Fibroblast of skin of left biceps (primary cell): ENCODE results near the gene LGR5.

Experiments
- DNase-seq, 2 experiments: peaks; one replicate each; pipeline ENCODE4 v3.0.0-alpha.2; 2013; ENCODE audit warnings: low read depth in 2 of 2

Gene LGR5

GRCh38 chr12:71436696-71437095 lies 2.9 kb upstream of the LGR5 start:
- no peak for DNase-seq

- DNase-seq, result no peak
Measured at GRCh38 chr12:71438670-71439361, 782 bp upstream of the LGR5 start.

DNA sequence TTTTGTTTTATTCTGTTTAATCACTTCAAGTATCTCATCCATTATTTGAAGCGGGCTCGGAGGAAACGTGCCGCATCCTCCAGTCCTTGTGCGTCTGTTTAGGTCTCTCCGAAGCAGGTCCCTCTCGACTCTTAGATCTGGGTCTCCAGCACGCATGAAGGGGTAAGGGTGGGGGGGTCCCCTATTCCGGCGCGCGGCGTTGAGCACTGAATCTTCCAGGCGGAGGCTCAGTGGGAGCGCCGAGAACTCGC lies 311 bp upstream of the LGR5 start:
- DNase-seq, result no peak

- DNase-seq, result no peak
Measured at GRCh38 chr12:71440345-71440762, 756 bp downstream of the LGR5 start.

GRCh38 chr12:71440763-71441748 lies 1.5 kb downstream of the LGR5 start:
- DNase-seq, result no peak

DNA sequence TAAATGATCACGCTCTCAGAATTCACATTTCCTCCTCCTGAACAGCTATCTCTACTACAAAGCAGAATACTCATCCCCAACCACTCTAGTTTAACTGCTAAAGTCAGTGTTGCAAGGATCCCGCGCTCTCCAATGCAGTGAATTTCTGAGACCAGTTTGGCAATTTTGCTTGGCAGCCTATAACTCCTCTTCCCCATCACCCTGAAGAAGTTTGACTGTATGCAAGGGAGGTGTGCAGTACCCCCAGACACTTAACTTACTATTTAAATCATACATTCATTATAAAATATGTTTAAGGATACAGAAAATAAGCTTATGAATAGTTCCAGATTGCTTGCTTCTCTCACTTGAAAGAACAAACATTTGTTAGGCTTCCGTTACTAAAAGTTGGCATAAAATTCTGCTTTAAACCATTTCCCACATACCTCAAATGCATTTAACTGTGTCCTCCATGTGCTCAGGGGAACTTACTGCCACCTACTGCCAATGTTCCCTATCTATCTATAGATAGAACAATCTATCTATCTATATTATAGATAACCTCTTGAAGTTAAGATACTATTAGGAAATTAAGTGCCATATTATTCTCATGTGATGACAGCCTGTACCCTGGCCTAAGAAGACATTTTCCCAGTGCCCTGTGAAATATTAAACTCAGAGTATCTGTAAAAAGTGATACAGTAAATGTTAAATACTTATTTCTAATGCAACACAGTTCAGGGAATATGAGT lies 2.4 kb downstream of the LGR5 start:
- DNase-seq, result no peak

GRCh38 chr12:71442567-71442931 lies 3.0 kb downstream of the LGR5 start:
- no peak for DNase-seq

DNA sequence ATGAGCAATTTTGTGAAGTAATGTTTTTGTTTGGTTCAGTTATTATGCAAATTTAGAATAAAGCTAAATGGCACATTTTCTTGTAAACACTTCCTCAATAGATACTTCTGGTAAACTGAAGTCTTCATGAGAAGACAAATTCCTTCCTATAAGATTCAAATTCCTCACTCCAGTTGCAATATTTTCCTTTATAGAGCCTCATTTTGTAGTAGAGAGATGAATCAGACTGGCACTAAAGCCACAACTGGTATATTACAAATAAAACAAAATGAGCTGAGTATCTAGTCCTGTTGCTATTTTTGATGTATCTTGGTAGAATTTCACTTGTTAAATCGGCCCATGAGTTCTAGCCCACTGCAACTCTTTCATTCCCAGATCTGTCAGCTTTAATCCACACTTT lies 5.5 kb downstream of the LGR5 start:
- DNase-seq, result no peak

DNA sequence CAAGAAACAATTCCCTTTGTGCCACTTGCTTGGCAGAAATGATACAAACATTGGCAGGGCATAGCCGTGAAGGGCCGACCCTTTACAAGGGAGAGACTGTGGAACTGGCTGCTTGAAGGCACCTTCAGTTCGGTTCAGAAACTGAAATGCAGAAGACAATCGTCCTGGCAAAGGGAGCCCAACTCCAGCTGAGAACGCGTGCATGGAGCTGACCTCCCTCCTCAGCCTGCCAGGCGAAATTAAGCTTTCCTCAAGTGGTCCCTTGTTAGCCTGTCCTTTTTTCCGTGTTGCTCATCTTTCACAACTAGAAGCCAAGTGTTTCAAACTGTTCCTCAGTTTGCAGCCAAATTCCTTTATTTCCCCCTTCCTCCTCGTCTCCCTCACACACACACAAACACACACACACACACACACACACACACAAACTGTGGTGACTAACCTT lies 8.1 kb downstream of the LGR5 start:
- no peak for DNase-seq

DNA sequence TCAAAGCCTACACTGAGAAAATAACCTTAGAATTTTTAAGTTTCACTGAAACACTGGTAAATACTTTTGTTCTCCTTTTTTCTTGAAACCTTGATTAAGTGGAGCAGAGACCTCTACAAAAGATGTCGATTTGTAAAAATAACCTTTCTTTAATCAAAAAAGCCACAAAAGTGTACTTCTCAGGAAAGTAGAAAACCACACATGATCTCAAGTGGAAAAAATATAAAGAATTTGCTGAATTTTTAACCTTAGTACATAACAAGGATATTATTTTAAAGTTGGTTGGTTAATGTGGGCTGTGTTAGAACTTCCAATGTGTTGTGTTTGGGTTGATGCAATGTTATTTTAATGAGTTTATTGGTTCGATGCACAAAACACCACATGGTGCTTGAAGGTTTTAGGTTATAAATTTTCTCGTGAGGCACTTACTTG lies 8.6 kb downstream of the LGR5 start:
- no peak for DNase-seq

- no peak for DNase-seq
Measured at GRCh38 chr12:71449373-71450070, 9.9 kb downstream of the LGR5 start.

DNA sequence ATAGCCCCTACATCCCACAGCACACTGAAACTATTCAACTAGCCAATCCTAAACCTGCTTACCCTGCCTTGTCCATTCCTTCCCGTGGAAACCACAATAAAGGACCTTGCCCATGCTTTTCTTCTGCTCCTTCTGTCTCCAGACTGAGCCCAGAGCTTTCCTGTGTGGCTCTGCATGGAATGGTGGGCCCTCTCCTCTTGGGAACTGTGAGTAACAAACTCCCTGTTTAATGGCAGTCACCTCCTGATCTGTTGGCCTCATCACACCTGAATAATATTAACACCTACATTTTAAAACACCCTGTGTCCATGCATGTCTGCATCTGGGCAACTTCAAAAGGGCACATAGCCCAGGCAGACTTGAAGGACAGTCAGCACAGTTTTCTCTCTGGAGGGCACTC lies 12.4 kb downstream of the LGR5 start:
- DNase-seq, result no peak

DNA sequence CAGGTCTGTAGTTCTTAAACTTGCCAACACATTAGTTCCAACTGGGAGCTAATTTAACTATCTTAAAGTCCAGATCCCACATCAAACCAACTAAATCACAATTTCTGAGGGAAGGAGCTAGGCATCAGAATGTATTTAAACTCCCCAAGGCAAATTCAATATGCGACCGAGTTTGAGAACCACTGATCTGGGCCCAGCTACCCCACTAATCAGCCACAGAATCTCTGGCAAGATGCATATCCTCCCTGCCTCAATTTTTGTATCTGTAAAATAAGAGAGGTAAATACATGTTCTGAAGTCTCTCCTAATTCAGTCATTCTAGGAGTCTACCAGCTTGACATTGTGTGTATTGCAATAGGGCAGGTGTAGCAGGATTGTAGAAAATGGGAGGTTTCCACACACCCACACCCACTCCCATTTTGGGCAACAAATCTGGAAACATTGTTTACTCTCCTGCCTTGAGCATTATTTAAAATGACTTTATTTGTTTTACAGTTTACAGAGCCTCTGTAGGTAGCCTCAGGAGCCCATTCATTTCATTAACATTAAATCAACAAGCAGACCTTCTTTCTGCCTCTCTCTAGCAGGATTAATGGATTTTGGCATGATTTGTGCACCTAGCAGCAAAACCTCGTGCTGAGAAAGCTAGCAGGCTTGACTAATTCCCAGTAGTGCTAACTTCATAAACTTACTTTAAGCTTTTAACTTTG lies 15.6 kb downstream of the LGR5 start:
- DNase-seq, result no peak

- DNase-seq, result no peak
Measured at GRCh38 chr12:71456316-71456715, 16.7 kb downstream of the LGR5 start.

DNA sequence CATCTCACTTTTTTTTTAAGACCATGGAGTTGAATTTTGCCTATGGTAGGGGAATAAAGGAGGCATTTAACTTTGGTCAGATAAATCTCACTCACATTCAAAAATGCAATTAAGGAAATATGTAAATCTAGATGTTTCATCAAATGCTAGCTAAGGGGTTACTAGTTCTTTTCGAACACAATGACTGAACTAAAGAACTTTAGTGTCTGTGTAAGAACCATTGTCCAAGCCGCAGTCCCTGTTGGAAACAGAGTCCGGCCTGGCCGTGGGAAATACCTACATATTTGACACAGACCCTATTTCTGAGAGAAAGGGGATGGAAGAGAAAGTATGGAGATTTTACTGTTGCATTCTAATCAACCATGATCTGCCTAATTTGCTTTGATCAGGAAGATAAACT lies 17.4 kb downstream of the LGR5 start:
- DNase-seq, result no peak

- no peak for DNase-seq
Measured at GRCh38 chr12:71460318-71460717, 20.7 kb downstream of the LGR5 start.

- DNase-seq, result no peak
Measured at GRCh38 chr12:71460850-71461609, 21.4 kb downstream of the LGR5 start.

- DNase-seq, result no peak
Measured at GRCh38 chr12:71461787-71462328, 22.3 kb downstream of the LGR5 start.

DNA sequence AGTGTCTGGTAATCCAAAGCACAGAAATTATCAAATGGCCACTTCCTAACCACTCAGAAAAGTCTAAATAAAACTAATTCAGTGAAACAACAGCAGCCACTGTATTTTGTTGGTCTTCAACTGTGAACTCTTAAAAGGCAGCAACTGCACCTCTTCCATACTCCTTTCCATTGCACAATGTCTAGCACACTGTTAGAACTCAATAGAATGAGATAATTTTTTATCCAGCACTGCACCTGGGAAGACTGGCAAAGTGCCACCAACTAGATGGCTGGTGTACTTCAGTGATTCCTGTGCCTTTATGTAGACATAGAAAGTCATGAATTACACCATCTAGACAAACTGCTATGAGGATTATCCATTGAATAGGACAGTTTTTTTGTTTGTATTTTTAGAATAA lies 26.2 kb downstream of the LGR5 start:
- no peak for DNase-seq

DNA sequence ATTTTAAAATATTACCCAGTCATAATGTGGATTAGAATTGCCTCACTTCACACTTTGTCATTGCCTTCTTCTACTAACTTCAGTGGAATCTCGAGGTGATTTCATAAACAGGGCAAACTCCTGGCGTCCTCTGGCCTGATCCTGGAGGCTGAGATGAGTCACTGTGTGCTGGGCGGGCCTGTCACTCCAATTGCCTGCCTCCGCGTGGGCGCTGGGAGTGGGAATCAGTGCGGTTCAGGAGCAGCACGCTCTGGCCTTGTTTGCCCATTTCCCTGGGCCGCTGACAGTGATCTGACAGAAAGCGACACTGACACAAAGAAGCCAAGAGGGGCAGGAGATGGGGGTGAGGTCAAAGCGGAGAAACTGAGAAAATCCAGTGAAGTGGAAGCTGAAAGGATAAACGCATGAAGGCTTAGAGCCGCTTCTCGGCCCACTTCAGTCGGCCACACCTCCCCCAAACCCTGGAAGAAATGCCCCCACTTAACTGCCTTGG lies 29.7 kb downstream of the LGR5 start:
- no peak for DNase-seq
